ENCODE results near the gene LYPD1.

Gene LYPD1

DNA sequence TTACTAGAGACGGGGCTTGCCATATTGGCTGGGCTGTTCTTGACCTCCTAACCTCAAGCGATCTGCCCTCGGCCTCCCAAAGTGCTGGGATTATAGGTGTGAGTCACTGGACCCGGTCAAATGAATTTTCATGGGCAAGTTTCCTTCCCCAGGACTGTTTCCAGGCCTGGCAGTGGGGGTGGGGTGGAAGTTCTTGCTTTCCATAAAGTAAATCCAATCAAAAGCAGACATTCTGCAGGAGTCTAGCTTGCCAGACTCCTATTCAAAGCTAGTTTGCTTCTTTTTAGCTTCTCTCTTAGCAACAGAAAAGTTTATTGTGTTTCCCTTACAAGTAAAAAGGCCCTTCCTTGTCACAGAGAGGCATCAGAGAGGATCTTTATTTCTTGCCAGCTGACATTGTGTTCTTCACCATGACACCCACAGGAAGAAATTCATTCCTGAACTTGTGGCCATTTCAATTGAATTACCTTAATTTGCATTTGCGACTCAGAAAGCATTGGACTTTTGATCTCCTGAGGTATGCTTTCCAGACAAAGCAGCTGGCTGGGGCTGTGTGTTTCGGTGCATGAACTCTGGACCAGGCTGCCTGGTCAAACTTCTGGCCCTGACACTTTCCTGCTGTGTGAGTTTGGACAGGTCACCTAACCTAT, 37.9 kb downstream of the LYPD1 start:
- no peak for DNase-seq

DNA sequence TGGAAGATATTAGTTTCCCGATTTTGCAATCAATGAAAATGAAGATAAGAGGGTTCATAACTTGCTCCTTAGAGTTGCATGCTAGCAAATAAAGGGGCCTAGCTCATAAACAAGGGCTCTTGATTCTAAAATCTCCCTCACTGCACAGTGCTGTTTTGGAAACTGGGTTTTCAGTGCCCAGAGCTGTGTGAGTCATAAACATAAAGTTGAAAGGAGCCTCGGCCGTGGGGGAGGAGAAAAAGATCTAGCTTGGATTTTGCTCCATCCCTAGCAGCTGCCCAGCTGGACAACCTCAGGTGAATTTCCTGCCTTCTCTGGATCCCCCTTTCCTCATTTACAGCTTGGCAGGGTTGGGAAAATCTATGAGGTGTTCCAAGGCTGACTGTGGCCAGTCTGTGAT, 42.5 kb downstream of the LYPD1 start:
- no peak for DNase-seq

DNA sequence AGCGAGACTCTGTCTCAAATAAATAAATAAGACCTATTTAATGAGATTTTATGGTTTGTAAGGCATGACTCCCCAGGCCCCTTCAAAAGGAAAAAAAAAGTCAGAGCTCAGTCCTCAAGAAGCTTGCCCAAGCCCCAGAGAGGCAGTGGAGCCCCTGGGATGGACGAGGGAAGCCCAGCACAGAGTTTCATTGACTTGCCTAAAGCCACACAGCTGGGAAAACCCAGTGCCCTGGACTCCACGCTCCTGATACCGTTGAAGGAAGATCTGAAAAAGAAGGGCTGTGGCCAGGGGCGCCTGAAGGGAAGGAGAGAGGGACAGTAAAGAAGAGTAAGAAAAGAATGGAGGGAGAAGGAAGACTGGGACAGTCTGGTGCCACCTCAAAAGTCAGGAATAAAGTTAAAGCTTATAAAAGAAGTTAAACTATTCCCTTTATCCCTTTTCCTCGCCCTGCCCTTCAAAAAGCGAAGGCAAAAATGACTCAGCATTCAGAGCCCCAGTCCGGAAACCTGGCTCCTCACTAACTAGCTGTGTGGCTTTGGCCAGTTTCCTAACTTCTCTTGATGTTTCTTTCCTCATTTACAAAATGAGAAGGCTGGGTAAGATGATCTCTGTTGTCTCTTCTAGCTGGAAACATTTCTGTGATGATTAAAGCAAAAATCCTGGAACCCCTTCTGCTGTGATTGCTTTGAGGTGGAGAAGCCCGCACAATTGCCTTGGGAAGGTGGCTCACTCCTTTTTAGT, 46.7 kb downstream of the LYPD1 start:
- DNase-seq, result no peak

DNA sequence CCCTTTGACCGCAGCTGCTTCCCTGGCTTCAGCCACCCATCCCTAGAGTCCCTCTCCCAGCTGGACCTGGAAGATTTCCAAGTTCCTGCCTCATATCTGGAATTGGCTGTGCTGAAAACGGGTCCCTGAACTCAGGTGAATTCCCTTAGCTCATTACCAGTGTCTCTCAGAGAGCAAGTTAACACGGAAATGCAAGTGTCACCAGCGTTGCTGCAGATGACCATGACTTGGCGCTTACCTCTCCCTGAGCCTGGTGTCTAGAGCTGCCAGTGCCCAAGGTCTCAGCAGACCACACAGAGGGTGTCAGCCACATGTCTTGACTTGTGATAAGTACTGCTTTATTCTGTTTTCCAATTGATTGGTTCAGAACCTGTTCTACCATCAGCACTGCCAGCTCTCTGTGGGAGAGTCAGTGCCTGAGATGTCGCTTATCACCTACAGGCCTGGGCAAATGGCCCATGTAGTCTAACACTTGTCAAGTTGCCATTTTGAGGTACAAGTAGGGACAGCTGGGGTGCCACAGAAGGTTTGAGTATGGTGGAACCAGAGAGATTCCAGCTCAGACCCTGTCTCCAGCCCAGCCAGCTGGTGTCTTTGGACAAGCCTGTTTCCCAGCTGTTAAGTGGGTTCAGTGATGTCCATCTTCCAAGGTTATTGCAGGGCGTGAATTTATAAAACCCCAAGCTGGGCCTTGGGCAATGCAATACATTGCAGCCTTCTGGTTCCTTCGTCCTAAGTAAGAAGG, 48.7 kb downstream of the LYPD1 start:
- peak; percentile 40 for DNase-seq

DNA sequence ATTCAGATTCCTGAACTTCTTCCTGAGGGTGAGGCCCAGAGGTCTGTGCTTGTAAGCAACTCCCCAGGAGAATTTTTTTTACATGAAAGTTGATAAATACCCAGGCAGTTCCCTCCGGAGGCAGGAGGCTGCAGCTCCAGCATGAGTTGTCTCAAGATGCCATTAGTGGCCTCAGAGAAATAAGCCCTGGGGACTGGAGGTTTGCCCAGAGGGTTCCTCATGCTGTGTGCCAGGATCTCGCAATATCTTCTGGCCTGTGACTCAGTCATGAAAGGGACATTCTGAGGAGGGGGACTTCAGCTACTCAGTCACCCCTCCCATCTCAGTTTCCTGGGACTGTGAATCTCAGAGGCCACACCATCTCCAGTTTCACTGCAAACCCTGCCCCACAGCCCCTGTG, 49.9 kb downstream of the LYPD1 start:
- no peak for DNase-seq

DNA sequence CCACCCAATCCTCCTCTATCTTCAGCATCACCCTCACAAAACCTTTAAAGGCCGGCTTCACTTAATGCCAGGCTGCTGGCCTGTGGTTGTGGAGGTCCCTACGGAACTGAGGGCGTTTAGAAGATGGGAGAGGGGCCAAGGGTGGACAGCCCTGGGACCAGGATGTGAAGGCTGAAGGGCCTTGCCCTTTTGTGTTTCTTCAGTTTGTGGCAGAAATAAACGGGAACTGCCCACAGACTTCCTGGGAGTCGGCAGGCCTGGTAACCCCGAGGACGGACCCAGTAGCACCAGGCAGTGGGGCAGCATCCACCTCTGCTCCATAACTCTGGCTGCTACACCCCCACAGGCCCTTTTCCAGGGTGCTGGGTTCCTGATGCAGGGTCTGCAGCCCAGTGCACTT, 51.3 kb downstream of the LYPD1 start:
- no peak for DNase-seq

DNA sequence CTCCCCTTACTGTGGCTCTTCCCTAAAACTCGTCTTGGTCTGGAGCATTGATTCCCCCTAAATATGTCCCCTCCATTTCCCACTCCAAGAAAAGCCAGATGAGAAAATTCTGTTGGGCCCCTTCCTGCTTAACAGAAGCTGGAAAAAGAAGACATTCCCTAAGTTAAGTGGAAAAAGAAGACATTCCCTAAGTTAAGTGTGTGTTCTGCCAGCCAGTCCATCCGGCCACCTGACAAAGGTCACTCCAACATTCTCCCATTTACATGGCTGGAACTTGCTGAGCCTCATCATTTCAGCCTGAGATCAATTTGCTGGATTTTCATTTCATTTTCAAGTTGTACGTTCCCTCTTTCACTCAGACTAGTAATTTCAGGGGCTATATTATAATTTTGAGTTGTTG, 52.0 kb downstream of the LYPD1 start:
- no peak for DNase-seq

DNA sequence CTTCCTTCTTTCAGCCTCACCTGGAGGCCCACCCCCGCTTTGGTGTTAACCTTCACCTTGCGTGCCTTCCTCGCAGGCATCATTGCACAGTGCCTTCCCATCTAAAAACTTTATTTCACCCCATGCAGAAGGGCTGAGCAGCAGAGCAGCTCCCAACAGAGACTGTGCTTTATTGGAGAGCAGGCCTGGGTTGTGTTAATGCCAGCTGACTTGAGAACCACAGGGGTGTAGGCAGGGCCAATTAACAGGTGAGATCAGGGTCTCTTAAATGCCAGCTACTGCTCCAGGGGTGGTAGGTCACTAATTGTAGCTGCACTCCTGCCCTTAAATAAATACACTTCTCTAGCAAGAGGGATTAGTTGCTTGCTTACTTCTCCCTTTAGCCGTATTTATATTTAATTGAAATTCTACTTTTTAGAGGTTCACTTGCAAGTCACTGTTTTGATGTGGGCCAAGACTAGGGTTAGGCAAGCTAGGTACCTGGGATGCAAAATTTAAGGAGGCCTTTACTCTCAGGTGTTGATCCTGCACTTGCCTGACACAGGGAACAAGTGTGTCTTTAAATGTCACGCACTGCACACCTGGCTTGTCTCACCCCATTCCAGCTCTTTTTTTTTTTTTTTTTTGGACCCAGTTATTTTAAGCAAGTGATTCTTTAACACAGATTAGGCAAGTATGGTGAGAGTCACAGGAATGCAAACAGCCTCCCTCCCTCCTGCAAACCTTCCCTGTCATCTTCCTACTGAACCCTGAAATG, 54.5 kb downstream of the LYPD1 start:
- no peak for DNase-seq

DNA sequence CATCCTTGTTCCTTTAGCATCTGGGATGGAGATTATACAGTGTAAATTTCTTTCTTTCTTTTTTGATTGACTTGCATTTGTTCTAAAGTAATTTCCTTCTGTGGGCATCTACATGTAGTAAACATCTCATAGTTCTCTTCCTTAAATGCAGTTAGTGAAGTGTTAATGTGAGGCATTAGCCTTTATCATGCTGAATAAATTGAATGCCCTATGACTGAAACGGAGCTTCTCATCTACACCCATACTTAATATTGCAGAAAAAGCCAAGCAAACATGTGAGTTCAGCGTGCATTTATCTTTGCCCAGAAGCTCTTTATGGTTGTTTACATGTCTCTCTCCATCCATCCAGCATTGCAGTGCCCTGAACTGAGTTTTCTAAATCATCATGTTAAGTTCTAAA, 58.3 kb downstream of the LYPD1 start:
- DNase-seq, result no peak

DNA sequence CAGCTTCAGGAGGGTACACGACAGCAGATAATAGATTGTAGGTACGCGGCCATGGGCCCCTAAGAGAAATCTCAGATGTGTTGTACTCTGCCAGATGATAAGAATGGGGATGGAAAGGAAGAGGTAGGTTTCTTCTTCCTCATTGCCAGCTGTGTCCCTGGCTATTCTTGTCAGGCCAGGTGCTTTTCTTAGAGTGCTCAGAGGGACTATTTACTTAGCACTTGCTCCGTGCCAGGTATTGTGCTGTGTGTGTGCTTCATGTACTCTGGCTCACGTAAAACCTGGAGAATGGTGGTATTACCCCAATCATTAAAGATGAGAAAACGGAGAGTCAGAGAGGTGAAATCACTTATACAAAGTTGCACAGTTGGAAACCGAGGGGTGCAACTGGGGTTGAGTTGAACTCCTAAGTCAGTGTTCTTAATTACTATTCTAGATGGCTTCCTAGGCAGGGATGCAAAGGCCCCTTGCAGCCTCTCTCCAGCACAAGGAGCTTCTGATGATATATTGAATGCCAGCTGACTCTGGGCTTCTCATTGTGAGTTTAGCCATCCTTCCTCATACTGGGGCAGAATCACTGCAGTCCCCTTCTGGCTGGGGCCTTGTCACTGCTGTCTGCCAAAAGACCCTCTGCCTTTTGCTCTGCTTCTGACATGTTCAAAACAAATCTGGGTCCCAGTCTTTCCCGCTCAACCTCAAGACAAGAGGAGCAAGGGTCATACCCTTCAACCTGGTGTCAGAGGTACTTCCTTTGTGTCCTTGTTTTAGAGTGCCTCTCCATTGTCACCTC, 60.7 kb downstream of the LYPD1 start:
- no peak for DNase-seq

DNA sequence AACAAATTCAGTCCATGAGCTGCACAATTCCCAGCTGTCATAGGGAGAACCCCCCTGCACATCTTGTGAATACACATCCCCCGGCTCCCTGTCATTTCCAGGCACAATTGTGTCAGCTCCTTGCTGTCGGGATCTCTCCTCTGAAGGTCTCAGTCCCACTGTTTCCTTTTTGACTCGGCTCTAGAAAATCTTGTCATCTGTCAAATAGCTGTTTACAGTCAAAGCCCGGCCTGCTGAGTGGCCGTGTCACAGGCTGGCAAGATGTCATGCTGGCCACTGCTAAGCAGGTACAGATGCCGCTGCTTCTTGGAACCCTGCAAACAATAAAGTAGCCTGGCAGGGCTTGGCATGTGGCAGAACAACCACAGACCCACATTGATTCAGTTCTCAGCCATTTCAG, 61.7 kb downstream of the LYPD1 start:
- peak; percentile 29 for DNase-seq

DNA sequence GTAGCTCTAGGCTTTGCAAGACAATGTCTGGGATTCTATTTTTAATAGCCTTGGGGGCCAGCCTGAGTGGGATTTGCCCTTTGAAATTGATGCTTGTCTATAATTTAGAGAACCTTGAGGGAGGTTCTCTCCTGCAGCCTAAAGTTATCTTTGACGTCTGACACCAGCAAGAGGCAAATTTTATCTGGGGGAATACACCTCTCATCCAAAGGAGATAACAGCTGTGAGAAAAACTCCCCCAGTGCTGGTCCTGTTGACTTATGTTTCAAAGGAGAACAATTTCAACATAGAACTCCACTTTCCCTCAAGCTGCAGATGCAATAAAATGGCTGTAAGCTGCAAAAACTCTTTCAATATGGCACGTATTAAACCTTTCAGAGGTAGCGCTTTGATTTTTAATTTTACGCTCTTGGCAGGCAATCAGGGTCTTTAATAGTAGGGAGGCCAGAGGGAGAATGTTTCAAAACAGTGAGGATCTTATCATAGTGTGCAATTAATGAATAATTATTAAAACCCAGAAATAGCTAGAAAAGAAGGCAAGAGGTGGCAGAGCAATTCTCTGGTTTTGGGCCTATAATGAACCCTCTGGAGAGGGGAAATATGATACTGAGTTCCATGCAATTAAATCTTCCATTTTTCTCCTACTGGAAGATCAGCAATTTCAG, 62.4 kb downstream of the LYPD1 start:
- DNase-seq, result peak; percentile 33

DNA sequence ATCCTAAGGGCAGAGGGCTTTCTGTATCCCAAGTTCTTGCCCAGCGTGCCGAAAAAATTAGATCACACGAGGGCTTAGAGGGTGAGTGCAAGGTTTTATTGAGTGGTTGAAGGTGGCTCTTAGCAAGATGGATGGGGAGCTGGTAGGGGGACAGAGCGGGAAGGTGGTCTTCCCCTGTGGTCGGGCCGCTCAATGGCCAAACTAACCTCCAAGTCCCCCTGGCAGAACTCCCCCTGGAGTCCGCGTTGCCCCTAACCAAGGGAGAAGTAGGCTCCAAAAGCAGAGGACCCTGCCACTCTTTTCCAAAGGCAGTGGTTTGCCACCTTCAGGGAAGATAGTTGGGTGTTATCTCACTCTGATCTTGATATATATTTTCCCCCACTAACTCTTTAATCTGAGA, 63.4 kb downstream of the LYPD1 start:
- no peak for DNase-seq

DNA sequence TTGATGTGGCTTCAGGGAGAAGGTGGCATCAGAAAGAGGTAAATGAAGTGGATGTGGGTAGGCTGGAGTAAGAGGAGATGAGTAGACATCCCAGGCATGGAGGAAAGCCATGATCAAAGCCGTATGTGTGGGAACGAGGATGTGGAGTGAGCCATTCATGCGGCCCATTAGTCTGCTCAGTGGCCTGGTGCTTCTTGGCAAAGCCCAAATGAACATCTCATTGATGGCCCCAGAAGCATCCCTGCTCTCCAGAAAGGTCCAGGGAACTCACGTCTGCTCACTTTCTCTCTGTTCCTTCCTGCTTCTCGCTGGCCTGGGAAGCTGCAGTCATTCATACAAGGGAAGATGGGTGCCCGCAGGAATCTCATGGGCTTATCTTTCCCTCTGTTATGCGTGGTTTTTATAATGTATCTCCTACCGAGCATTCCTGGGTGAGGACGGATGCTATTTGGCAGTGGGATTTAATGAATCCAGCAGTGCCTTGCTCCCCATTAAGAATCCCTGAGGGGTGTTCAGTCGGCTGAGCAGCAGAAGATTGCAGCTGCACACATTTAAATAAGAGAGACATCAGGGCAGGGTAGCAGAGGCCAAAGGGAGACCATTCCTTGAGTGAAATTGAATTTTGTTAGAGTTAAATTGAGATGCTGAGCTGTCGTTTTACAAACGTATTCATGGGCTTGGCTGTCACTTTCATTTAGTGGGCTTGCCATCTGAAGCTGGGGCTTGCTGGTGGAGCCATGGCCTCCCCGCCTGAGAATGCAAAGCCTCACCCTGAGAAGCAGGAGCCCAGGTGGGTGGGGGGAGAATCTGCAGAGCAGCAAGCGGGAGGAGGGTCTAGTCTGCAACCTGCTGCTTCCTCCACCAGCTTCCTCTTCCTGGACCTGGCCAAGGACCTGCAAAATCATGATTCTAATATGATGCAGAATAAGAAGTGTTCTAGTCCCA, 64.5 kb downstream of the LYPD1 start:
- no peak for DNase-seq

DNA sequence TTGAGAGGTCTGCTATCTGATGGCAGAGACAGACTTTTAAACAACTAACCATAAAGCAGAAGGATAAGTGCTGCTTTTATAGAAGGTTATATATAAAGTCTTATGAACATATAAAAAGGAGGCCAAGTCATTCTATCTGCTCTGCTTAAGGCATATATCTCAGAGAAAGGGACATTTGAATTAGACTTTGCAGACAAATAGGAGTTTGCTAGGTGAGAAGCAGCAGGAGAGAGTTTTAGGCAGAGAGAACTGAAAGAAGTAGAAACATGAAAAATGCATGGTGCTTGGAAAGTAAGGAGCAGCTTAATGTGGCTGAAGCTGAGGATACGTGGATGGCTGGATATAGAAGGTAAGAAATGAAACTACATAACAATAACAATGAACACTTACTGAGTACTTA, 65.4 kb downstream of the LYPD1 start:
- DNase-seq, result no peak

DNA sequence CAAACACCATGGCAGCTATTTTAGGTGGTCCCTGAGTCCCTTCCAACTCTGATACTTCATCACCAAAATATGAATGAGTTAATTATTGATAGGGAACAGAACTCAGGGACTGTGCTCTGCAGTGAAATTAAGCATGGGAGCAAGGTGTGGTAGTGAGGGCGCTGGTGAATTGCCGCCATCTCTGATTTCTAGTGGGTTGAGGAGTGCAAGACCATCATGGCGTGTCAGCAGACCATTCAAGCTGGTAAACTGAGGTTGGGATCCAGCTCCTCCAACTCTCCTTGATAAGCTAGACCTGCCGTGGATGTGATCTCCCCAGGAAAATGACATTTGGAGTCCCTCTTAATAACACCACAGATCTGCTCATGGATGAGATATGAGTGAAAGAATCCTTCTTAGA, 70.4 kb downstream of the LYPD1 start:
- DNase-seq, result no peak

DNA sequence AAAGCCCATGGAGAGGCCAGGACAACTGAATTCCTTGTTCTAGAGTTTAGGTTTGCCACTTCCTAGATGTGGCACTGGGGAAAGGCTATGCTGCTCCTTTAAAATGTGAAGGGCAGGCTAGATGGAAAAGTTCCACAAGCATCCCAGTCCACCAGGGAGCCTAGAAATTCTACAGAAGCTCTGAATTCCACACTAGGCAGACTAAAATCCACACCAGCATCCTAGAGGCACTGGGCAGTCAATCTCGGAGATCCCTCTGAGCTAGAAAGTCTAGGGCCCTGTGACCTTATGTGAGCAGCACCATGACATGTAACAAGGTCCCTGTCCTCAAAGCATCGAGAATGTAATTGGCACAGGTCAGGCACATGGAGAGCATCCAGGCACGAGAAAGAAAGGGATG, 71.5 kb downstream of the LYPD1 start:
- no peak for DNase-seq

DNA sequence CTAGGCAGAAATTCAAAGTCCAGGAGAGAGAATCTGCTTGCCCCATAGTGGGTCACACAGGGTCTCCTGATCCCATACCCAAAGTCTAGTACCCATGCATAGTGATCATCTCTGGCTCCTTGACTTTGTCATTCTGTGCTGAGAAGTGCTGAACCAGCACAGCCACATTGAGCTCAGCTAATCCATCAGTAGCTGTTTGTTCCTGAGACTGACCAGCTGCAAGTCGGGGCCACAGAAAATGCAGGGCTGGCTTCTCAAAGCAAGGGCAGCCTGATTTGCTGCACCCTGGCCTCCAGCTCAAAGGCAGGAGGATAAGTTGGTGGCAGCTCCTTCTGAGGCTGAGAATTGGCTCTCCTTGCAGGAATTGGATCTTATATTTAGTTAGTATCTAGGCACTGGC, 72.2 kb downstream of the LYPD1 start:
- no peak for DNase-seq

DNA sequence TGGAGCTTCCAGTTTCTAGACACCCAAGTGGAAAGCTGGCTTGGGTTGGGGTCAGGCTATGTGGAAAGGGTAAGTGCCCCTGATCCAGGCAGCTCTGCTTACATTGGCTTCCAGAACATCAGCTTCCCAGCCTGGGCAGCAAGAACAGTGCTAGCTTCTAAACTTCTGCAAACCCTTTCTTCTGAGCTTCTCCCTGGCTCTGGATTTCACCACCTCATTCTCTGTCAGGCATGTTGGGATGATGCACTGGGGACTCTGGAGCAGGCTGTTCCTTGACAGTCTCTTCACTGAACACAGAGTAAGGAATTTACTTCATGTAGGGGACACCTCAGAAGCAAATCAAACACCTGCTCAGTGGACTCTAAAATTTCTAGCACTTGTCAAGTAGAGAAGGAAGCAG, 72.8 kb downstream of the LYPD1 start:
- DNase-seq, result no peak

DNA sequence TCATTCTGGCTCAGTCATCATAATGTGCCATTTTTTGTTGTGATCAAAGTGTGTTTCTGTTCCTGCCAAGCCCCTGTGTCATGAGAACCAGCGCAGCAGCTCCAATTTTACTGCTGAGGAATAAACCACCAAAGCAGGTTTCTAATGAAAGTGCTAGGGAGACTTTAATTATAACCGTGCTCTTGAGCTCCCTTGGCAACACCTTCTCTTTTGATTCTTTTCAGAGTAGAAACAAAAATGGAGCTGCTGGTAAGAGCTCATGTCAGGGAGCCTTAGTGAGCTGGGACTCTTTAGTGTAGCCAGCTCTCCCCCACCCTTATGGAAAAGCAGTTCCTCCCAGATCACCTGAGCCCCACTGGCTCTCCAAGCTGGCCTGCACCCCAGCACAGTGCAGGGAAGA, 74.3 kb downstream of the LYPD1 start:
- no peak for DNase-seq

DNA sequence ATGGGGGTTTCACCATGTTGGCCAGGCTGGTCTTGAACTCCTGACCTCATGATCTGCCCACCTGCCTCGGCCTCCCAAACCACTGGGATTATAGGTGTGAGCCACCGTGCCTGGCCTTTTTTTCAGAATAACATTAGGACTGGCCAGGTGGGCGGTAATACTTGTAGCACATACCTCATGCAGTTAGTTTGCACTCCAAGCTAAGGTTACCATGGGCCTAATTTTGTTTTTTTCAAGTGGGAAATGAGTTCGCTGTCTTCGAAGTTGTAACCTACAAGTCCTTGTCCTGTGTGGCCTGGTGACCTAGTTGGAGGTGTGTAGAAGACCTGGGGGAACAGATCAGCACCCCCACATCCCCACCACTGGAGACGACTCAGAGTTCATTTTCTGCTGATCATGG, 74.8 kb downstream of the LYPD1 start:
- DNase-seq, result no peak

Measured in NCI-H1105 (cell line).